SU-DHL-6 (cell line): Measurements from ENCODE around the gene RAD51B.

Source experiments
- H2AFZ ChIP-seq: fragments of 200-600 bp; sonication (generic); 2 replicates; pipeline ENCODE4 v1.6.1; 2014; ENCODE audit warnings: low read depth, mild to moderate bottlenecking, moderate library complexity, mixed read lengths, antibody characterized with exemption, low read length; ENCODE audit not compliant: severe bottlenecking
- H3F3A ChIP-seq: fragments of 200-600 bp; shearing (Covaris generic); 2 replicates; pipeline ENCODE4 v1.6.0; 2016; ENCODE audit warnings: antibody characterized with exemption, mild to moderate bottlenecking; ENCODE audit not compliant: insufficient read depth
- H3K27ac ChIP-seq: fragments of 200-600 bp; sonication (generic); 2 replicates; pipeline ENCODE4 v1.5.1; 2016; ENCODE audit warnings: low read depth, mild to moderate bottlenecking, low read length, moderate library complexity, mixed read lengths
- H3K27me3 ChIP-seq: fragments of 200-600 bp; sonication (generic), shearing (Covaris generic); 2 replicates; pipeline ENCODE4 v1.6.0; 2014; ENCODE audit warnings: mild to moderate bottlenecking, low read length
- H3K36me3 ChIP-seq: fragments of 200-600 bp; sonication (generic); 2 replicates; pipeline ENCODE4 v1.6.1; 2014; ENCODE audit warnings: mild to moderate bottlenecking, low read length, mixed read lengths
- H3K4me2 ChIP-seq: fragments of 300-600, 200-600 bp; shearing (Covaris generic), sonication (generic); 2 replicates; pipeline ENCODE4 v1.6.0; 2014; ENCODE audit warnings: low read length, low read depth, mild to moderate bottlenecking; ENCODE audit not compliant: poor library complexity, severe bottlenecking
- H3K4me3 ChIP-seq: fragments of 200-600 bp; sonication (generic); 2 replicates; pipeline ENCODE4 v1.5.1; 2014; ENCODE audit warnings: antibody characterized with exemption, low read length, mild to moderate bottlenecking, mixed read lengths; ENCODE audit not compliant: insufficient read depth, poor library complexity, severe bottlenecking
- H3K79me2 ChIP-seq: fragments of 200-600 bp; sonication (generic); 2 replicates; pipeline ENCODE4 v1.6.1; 2014; ENCODE audit warnings: mild to moderate bottlenecking, low read length, moderate library complexity; ENCODE audit not compliant: insufficient read depth
- H3K9ac ChIP-seq: fragments of 200-600 bp; sonication (generic); 2 replicates; pipeline ENCODE4 v1.7.0; 2014; ENCODE audit warnings: mild to moderate bottlenecking, low read length
- H3K9me2 ChIP-seq: fragments of 200-600 bp; sonication (generic); replicated peaks from 2 replicates; pipeline ENCODE4 v1.6.1; 2014; ENCODE audit warnings: low read length; ENCODE audit not compliant: insufficient read depth
- H3K9me3 ChIP-seq: fragments of 200-600 bp; sonication (generic); 2 replicates; pipeline ENCODE4 v1.6.1; 2014; ENCODE audit warnings: low read length, mixed read lengths; ENCODE audit not compliant: insufficient read depth
- H4K20me1 ChIP-seq: fragments of 200-600 bp; sonication (generic); 2 replicates; pipeline ENCODE4 v1.6.1; 2014; ENCODE audit warnings: low read depth, mild to moderate bottlenecking, antibody characterized with exemption, low read length, moderate library complexity, mixed read lengths
- CTCF ChIP-seq: fragments of 200-600 bp; sonication (generic); IDR thresholded peaks from one replicate; pipeline ENCODE4 v1.5.1; 2017; ENCODE audit warnings: antibody characterized with exemption, mild to moderate bottlenecking, low read length, moderate library complexity; ENCODE audit not compliant: insufficient read depth, poor library complexity, severe bottlenecking
- EZH2phosphoT487 ChIP-seq: fragments of 200-600 bp; sonication (generic), shearing (Covaris generic); conservative IDR thresholded peaks from 2 replicates; pipeline ENCODE4 v1.6.1; 2018; ENCODE audit warnings: mild to moderate bottlenecking, antibody characterized with exemption, low read length, moderate library complexity, mixed read lengths

The RAD51B gene

GRCh38 chr14:68208626-68209317 is 389.2 kb downstream of the RAD51B start:
- no peak for TF ChIP-seq CTCF
- no peak for TF ChIP-seq EZH2phosphoT487
- Histone ChIP-seq H3K9me3 (no peaks in the 10 kb centered on the region), H3F3A (no peaks in the 10 kb centered on the region), H3K4me3 (no peak overlapping the region), H3K4me2 (no peak overlapping the region), H3K79me2 (no peaks in the 10 kb centered on the region), H3K27me3 (no peaks in the 10 kb centered on the region), H3K36me3 (no peaks in the 10 kb centered on the region), H3K9ac (no peak overlapping the region), H2AFZ (no peak overlapping the region), H3K9me2 (no peaks in the 10 kb centered on the region), H3K27ac (no peak overlapping the region), H4K20me1 (no peaks in the 10 kb centered on the region)

- Histone ChIP-seq H3K27ac (no peak overlapping the region), H3K4me3 (no peak overlapping the region), H3K27me3 (no peaks in the 10 kb centered on the region), H3F3A (no peaks in the 10 kb centered on the region), H3K36me3 (no peaks in the 10 kb centered on the region), H3K79me2 (no peaks in the 10 kb centered on the region), H3K9me3 (no peaks in the 10 kb centered on the region), H4K20me1 (no peaks in the 10 kb centered on the region), H3K9ac (no peak overlapping the region), H2AFZ (no peak overlapping the region), H3K4me2 (no peak overlapping the region), H3K9me2 (no peaks in the 10 kb centered on the region)
- TF ChIP-seq EZH2phosphoT487 (no peak), CTCF (no peak)
Observed at GRCh38 chr14:68210729-68211299, 391.2 kb downstream of the RAD51B start.

- H3K9me3 ChIP-seq, result no peaks in the 10 kb centered on the region
- no peak overlapping the region for H3K27ac ChIP-seq
- H3K9ac ChIP-seq, result no peak overlapping the region
- H2AFZ ChIP-seq, result no peak overlapping the region
- no peaks in the 10 kb centered on the region for H3K36me3 ChIP-seq
- no peaks in the 10 kb centered on the region for H3F3A ChIP-seq
- no peaks in the 10 kb centered on the region for H3K27me3 ChIP-seq
- no peaks in the 10 kb centered on the region for H4K20me1 ChIP-seq
- TF ChIP-seq CTCF (no peak), EZH2phosphoT487 (no peak)
- H3K4me2 ChIP-seq, result no peak overlapping the region
- H3K79me2 ChIP-seq, result no peaks in the 10 kb centered on the region
- H3K4me3 ChIP-seq, result no peak overlapping the region
- H3K9me2 ChIP-seq, result no peaks in the 10 kb centered on the region
Observed at GRCh38 chr14:68211421-68211820, 391.8 kb downstream of the RAD51B start.
